H1 (cell line): ENCODE measurements around the gene LIX1L. TPM values are rescaled to one million over a fixed set of nuclear protein-coding genes. Genes with fewer than 3 reads are reported as not detected.

Experiments used
- ATF2 ChIP-seq: IDR thresholded peaks from 2 replicates; pipeline ENCODE4 v1.6.1; 2012; ENCODE audit warnings: low read length, inconsistent platforms
- EZH2 ChIP-seq: fragments of 200-600 bp; sonication (generic); IDR thresholded peaks from 2 replicates; pipeline ENCODE4 v1.7.1; 2012; ENCODE audit warnings: low read depth, mild to moderate bottlenecking, moderate library complexity, low read length, inconsistent platforms; ENCODE audit not compliant: severe bottlenecking
- NANOG ChIP-seq: IDR thresholded peaks from 2 replicates; pipeline ENCODE4 v1.6.1; 2011; ENCODE audit warnings: low read length, low read depth, mild to moderate bottlenecking, inconsistent platforms; ENCODE audit not compliant: insufficient read depth, poor library complexity, severe bottlenecking
- polyA plus RNA-seq, 7 experiments: library from polyadenylated mRNA; depleted of rRNA in 3 of 7; stranded (reverse) in 5 of 7; unstranded in 2 of 7; fragments of >200 nt in 5 of 7; fragments of 200-250 nt in 2 of 7; gene quantifications; 1 replicate in 5 of 7; 2 replicates in 1 of 7; 4 replicates in 1 of 7; pipeline versions ENCODE4 v1.2.1 to v1.2.3, GENCODE V29; 2011 to 2013; ENCODE audit warnings: missing spikeins in 2 of 7, mixed read lengths in 2 of 7
- total RNA-seq: library from RNA; stranded (reverse); fragmentation: NEBNext Ultra II Directional; extraction: Animal tissue kit (Norgen Biotek cat#: 25700); gene quantifications from 2 replicates; pipeline ENCODE4 v1.2.1, GENCODE V29; 2021
- TF ChIP-seq, protein P1 (sequence below): fragments of 300-600 bp; sonication (generic); IDR thresholded peaks from 2 replicates; pipeline ENCODE4 v1.7.1; 2012; ENCODE audit warnings: low read length, moderate library complexity, mild to moderate bottlenecking, inconsistent platforms; ENCODE audit not compliant: insufficient replicate concordance

The LIX1L gene
- total and polyA plus RNA-seq, 2 of the 8 experiments (the other 6 are each of a cell fraction or from before 2014, with no cell fraction given) = 2.9 to 3.7 TPM

DNA sequence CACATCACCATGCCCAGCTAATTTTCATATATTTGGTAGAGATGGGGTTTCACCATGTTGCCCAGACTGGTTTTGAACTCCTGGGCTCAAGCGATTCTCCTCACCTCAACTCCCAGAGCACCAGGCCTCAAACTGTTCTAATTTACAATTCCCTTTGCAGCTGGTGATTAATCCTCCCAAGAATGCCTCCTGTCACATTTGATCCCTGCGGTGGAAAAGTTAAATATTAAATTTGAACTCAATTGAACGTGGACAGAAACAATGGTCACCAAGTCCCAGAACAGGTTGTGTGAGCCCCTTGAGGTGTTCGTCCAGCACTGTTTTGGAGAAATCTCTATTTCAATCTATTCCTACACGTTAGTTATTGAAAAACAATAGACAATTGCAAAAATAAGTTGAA, 70.2 kb downstream of the LIX1L start (continued):
- TF ChIP-seq, protein P1, sequence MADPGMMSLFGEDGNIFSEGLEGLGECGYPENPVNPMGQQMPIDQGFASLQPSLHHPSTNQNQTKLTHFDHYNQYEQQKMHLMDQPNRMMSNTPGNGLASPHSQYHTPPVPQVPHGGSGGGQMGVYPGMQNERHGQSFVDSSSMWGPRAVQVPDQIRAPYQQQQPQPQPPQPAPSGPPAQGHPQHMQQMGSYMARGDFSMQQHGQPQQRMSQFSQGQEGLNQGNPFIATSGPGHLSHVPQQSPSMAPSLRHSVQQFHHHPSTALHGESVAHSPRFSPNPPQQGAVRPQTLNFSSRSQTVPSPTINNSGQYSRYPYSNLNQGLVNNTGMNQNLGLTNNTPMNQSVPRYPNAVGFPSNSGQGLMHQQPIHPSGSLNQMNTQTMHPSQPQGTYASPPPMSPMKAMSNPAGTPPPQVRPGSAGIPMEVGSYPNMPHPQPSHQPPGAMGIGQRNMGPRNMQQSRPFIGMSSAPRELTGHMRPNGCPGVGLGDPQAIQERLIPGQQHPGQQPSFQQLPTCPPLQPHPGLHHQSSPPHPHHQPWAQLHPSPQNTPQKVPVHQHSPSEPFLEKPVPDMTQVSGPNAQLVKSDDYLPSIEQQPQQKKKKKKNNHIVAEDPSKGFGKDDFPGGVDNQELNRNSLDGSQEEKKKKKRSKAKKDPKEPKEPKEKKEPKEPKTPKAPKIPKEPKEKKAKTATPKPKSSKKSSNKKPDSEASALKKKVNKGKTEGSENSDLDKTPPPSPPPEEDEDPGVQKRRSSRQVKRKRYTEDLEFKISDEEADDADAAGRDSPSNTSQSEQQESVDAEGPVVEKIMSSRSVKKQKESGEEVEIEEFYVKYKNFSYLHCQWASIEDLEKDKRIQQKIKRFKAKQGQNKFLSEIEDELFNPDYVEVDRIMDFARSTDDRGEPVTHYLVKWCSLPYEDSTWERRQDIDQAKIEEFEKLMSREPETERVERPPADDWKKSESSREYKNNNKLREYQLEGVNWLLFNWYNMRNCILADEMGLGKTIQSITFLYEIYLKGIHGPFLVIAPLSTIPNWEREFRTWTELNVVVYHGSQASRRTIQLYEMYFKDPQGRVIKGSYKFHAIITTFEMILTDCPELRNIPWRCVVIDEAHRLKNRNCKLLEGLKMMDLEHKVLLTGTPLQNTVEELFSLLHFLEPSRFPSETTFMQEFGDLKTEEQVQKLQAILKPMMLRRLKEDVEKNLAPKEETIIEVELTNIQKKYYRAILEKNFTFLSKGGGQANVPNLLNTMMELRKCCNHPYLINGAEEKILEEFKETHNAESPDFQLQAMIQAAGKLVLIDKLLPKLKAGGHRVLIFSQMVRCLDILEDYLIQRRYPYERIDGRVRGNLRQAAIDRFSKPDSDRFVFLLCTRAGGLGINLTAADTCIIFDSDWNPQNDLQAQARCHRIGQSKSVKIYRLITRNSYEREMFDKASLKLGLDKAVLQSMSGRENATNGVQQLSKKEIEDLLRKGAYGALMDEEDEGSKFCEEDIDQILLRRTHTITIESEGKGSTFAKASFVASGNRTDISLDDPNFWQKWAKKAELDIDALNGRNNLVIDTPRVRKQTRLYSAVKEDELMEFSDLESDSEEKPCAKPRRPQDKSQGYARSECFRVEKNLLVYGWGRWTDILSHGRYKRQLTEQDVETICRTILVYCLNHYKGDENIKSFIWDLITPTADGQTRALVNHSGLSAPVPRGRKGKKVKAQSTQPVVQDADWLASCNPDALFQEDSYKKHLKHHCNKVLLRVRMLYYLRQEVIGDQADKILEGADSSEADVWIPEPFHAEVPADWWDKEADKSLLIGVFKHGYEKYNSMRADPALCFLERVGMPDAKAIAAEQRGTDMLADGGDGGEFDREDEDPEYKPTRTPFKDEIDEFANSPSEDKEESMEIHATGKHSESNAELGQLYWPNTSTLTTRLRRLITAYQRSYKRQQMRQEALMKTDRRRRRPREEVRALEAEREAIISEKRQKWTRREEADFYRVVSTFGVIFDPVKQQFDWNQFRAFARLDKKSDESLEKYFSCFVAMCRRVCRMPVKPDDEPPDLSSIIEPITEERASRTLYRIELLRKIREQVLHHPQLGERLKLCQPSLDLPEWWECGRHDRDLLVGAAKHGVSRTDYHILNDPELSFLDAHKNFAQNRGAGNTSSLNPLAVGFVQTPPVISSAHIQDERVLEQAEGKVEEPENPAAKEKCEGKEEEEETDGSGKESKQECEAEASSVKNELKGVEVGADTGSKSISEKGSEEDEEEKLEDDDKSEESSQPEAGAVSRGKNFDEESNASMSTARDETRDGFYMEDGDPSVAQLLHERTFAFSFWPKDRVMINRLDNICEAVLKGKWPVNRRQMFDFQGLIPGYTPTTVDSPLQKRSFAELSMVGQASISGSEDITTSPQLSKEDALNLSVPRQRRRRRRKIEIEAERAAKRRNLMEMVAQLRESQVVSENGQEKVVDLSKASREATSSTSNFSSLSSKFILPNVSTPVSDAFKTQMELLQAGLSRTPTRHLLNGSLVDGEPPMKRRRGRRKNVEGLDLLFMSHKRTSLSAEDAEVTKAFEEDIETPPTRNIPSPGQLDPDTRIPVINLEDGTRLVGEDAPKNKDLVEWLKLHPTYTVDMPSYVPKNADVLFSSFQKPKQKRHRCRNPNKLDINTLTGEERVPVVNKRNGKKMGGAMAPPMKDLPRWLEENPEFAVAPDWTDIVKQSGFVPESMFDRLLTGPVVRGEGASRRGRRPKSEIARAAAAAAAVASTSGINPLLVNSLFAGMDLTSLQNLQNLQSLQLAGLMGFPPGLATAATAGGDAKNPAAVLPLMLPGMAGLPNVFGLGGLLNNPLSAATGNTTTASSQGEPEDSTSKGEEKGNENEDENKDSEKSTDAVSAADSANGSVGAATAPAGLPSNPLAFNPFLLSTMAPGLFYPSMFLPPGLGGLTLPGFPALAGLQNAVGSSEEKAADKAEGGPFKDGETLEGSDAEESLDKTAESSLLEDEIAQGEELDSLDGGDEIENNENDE = no peak
- TF ChIP-seq NANOG (no peak), ATF2 (no peak), EZH2 (no peak)
